Hepatocyte (in vitro differentiated cells): ENCODE results near the gene CRYBA1.

Experiments
- EZH2 ChIP-seq: fragments of 200-600 bp; sonication (generic); IDR thresholded peaks from 2 replicates; pipeline ENCODE4 v1.6.1; 2016; ENCODE audit warnings: antibody characterized with exemption, mild to moderate bottlenecking, borderline replicate concordance
- EZH2phosphoT487 ChIP-seq: fragments of 200-600 bp; sonication (generic); IDR thresholded peaks from one replicate; pipeline ENCODE4 v1.6.1; 2018; ENCODE audit warnings: antibody characterized with exemption, mild to moderate bottlenecking, low read depth, moderate library complexity; ENCODE audit not compliant: unreplicated experiment, severe bottlenecking
- TF ChIP-seq, protein P1 (sequence below): fragments of 200-600 bp; sonication (generic); IDR thresholded peaks from 2 replicates; pipeline ENCODE4 v1.5.1; 2016; ENCODE audit warnings: antibody characterized with exemption, mild to moderate bottlenecking; ENCODE audit not compliant: poor library complexity

DNA sequence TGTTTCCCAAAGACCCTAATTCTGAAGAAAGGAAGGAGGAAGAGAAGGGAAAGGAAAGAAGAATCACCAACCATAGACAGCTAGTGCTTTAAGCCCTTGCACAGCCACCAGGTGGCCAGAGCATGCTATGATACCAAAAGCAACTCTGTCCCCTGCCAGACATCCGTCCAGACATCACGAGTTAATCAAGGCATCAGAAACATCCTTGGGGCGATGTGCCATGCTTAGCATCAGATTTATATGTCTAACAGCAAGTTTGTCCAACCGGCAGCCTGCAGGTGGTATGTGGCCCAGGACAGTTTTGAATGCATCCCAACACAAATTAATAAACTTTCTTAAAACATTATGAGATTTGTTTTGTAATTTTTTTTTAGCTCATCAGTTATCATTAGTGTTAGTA is 2.9 kb upstream of the CRYBA1 start:
- TF ChIP-seq, protein P1, sequence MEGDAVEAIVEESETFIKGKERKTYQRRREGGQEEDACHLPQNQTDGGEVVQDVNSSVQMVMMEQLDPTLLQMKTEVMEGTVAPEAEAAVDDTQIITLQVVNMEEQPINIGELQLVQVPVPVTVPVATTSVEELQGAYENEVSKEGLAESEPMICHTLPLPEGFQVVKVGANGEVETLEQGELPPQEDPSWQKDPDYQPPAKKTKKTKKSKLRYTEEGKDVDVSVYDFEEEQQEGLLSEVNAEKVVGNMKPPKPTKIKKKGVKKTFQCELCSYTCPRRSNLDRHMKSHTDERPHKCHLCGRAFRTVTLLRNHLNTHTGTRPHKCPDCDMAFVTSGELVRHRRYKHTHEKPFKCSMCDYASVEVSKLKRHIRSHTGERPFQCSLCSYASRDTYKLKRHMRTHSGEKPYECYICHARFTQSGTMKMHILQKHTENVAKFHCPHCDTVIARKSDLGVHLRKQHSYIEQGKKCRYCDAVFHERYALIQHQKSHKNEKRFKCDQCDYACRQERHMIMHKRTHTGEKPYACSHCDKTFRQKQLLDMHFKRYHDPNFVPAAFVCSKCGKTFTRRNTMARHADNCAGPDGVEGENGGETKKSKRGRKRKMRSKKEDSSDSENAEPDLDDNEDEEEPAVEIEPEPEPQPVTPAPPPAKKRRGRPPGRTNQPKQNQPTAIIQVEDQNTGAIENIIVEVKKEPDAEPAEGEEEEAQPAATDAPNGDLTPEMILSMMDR: peak; percentile 19
- TF ChIP-seq EZH2: no peak
- no peak for TF ChIP-seq EZH2phosphoT487
